Endometrial microvascular endothelial cells (primary cell): ENCODE results near the gene GPX1. TPM values are rescaled to one million over a fixed set of nuclear protein-coding genes. Genes with fewer than 3 reads are reported as not detected.
"Not testable (repeated sequence)": the region's sequence is repeated elsewhere in the genome, so short reads cannot be mapped to it uniquely, and the experiment has no call there.

ENCODE experiments used
- in situ Hi-C: cut with HindIII; loops from 2 replicates; pipeline ENCODE4 v1.10.0; 2017; ENCODE audit warnings: low sequenced_read_pairs, low pct_unique_long_range_greater_than_20kb; ENCODE audit errors: inconsistent ontology term
- total RNA-seq: library from RNA; depleted of rRNA; stranded (reverse); fragments of >200 nt; gene quantifications from one replicate; pipeline ENCODE4 v1.2.3, GENCODE V29; 2015; ENCODE audit errors: inconsistent ontology term

The GPX1 gene
- total RNA-seq, 1 donor from 2014 or later: 644 TPM

- in situ Hi-C loops: no loop called here
These were observed 4.4 kb upstream of the GPX1 start for GRCh38 chr3:49362561-49362960.

- in situ Hi-C loops: no loop called here
These were observed 1.5 kb upstream of the GPX1 start for GRCh38 chr3:49359623-49360022.

DNA sequence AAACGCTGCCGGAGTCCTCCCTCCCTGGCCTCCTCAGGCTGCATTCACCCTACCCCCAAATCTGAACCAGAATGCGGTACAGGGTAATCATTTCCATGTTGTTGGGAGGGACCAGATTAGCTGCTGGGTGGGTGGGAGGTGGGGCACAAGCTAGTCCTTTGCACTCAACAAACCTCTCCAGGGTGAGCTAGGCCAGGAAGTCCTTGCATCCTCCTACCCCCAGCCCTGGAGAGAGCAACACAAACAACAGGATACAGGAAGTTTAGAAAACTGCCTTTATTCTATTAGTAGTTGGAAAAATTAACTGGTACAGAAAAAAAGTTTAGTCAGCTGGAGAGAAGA lies 702 bp upstream of the GPX1 start:
- in situ Hi-C loops: no loop called here

DNA sequence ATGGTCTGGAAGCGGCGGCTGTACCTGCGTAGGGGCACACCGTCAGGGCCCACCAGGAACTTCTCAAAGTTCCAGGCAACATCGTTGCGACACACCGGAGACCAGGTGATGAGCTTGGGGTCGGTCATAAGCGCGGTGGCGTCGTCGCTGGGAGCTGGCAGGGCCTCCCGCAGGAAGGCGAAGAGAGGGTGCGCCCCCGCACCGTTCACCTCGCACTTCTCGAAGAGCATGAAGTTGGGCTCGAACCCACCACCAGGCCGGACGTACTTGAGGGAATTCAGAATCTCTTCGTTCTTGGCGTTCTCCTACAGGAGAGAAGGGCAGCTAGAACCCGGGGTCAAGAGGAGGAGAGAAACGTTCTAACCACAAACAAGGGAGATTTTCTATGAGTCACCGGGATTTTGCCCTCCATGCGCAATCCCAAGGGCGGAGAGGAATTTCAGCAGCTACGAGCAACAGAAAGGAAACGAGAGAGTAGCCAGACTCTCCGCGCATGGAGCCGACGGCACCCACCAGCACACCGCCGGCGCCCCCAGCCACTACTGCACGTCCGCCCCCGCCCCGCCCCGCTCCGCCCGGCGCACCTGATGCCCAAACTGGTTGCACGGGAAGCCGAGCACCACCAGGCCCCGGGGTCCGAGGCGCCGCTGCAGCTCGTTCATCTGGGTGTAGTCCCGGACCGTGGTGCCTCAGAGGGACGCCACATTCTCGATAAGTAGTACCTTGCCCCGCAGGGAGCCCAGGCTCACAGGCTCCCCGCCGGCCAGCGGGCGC lies 523 bp downstream of the GPX1 start:
- in situ Hi-C loops: not testable (repeated sequence)

DNA sequence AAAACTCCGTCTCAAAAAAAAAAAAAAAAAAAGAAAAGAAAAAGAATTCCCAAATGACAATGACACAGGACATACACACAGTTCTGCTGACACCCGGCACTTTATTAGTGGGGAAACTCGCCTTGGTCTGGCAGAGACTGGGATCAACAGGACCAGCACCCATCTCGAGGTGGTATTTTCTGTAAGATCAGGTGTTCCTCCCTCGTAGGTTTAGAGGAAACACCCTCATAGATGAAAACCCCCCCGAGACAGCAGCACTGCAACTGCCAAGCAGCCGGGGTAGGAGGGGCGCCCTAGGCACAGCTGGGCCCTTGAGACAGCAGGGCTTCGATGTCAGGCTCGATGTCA lies 1.1 kb downstream of the GPX1 start:
- in situ Hi-C loops: not testable (repeated sequence)

DNA sequence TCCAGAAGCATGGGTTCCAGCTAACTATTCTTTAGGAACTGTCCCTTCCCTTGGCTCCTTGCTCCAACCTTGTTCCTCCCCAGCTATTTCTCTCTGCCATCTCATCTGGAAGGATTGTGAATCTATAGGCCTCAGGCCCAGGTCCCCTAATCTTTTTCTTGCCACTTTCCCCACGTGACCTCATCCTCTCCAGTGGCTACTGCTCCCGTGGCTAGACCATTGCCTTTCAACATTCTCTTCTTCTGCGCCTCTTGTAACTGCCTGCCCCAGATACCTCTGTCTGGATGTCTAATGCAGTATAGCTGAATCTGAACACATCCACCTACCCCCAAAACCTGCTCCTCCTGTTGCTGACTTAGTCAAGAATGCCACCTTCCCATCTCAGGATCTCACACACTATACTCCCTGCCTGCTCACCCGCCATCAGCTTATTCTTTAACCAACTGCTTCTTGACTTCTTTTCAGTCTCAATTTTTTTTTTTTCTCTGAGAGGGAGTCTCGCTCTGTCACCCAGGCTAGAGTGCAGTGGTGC lies 5.2 kb downstream of the GPX1 start:
- in situ Hi-C loops: no loop called here

- in situ Hi-C loops: no loop called here
These were observed 5.9 kb downstream of the GPX1 start for GRCh38 chr3:49352281-49352680.

DNA sequence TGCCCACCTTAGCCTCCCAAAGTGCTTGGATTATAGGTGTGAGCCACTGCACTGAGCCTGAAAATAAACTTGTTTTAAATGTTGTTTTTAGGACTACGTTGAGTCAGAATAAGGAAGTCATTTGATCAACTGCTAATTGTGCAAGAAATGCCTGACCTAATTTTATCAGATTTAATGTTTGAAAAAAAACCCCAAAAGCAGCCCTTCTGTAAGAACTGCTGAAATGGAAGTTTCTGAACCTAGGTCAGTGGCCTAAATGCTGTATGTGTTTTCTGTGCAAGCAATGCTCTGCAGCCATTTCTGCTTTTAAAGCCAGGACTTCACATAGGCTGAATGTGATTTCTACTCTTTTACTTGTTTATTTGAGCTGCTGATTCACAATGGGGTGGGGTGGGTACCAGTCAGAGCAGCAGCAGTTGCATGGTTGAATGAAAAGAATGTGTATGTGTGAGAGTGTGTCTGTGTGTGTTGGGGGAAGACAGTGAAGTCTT lies 6.6 kb downstream of the GPX1 start:
- in situ Hi-C loops: no loop called here

GRCh38 chr3:49349348-49350114 lies 8.6 kb downstream of the GPX1 start:
- in situ Hi-C loops: no loop called here

DNA sequence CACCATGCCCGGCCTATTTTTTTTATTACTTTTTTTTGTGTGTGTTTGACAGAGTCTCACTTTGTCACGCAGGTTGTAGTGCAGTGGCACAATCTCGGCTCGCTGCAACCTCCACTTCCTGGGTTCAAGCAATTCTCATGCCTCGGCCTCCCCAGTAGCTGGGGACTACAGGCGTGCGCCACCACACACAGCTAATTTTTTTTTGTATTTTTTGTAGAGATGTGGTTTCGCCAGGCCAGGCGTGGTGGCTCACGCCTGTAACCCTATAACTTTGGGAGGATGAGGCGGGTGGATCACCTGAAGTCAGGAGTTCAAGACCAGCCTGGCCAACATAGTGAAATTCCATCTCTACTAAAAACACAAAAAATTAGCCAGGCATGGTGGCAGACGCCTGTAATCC lies 9.8 kb downstream of the GPX1 start:
- in situ Hi-C loops: not testable (repeated sequence)

GRCh38 chr3:49346797-49347251 lies 11.3 kb downstream of the GPX1 start:
- in situ Hi-C loops: no loop called here

- in situ Hi-C loops: no loop called here
These were observed 15.0 kb downstream of the GPX1 start for GRCh38 chr3:49343163-49343562.

DNA sequence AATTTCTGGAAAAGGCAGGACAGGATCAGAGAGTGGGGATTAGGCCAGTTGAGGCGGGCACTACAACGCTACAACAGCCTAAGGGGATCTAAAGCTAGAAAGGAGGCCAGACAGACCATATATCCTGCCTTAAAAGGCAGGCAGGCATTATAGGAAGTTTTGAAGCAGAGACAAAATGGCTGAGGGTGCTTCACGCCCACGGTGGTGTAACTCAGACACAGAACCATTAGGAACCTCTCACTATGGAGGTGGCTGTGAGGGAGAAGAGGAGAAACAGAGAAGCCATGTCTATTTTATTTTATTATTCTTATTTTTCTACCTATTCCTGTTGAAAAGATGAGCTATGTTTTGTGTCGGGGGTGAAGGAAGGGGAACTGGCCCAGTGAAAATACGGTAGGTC lies 16.2 kb downstream of the GPX1 start:
- in situ Hi-C loops: no loop called here

- in situ Hi-C loops: no loop called here
These were observed 18.0 kb downstream of the GPX1 start, which contains the start of gene USP4 for GRCh38 chr3:49339941-49340800. Gene USP4, minus strand, starts transcription at chr3:49340053. Its CDS starts 29 bp downstream, at chr3:49340024.

- in situ Hi-C loops: no loop called here
These were observed 18.6 kb downstream of the GPX1 start for GRCh38 chr3:49339581-49339940.

- in situ Hi-C loops: no loop called here
These were observed 24.1 kb downstream of the GPX1 start for GRCh38 chr3:49333916-49334633.

DNA sequence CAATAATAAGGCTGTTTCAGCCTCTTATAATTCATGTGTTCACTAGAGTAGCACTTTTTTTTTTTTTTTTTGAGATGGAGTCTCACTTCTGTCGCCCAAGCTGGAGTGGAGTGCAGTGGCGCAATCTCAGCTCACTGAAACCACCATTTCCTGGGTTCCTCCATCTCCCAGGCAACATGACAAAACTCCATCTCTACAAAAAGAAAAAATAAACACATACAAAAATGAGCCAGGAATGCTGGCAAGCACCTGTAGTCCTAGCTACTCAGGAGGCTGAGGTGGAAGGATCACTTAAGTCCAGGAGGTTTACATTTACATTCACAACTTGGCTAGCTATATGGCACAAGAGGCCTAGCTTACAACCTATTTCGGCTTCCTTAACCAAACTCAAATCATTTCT lies 25.1 kb downstream of the GPX1 start:
- in situ Hi-C loops: no loop called here

- in situ Hi-C loops: no loop called here
These were observed 29.0 kb downstream of the GPX1 start for GRCh38 chr3:49329186-49329585.

DNA sequence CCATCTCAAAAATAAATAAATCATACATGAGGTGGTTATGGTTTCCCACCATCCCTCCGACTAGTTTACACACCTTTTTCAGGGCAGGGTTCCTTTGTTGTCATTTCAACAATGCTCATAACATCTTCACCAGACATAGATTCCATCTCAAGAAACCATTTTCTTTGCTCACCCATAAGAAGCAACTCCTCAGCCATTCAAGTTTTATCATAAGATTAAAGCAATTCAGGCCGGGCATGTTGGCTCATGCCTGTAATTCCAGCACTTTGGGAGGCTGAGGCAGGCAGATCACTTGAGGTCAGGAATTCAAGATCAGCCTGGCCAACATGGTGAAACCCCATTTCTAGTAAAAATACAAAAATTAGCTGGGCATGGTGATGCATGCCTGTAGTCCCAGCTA lies 29.8 kb downstream of the GPX1 start:
- in situ Hi-C loops: not testable (repeated sequence)
